HepG2 (cell line): ENCODE results near the gene NACC2. TPM values are rescaled to one million over a fixed set of nuclear protein-coding genes. Genes with fewer than 3 reads are reported as not detected.

Experiments used
- ATAC-seq: fragments of 200-7000 bp; cut with Tn5 transposase; 3 replicates; pipeline ENCODE4 v1.9.1; 2020; ENCODE audit warnings: mild to moderate bottlenecking, moderate library complexity
- BruUV-seq: library from RNA; stranded (reverse); fragments of 400-500 nt; replicated peaks from 2 replicates; lab custom pipeline; 2021; lab: Mats Ljungman, UMichigan
- CTCF ChIA-PET: fragments of 300-600 bp; formaldehyde crosslinking; extraction: SDS; loops from one replicate; lab custom pipeline; 2021; ENCODE audit warnings: low total read pairs, inconsistent platforms, low intra/inter-chr PET ratio; lab: Yijun Ruan, JAX
- POLR2A ChIA-PET: fragments of 350-600 bp; sonication (Branson Sonifier 250); formaldehyde crosslinking; loops from one replicate; lab custom pipeline; 2020; ENCODE audit warnings: antibody characterized with exemption, inconsistent platforms; lab: Yijun Ruan, JAX
- DNase-seq: peaks from one replicate; pipeline ENCODE4 v3.0.0-alpha.2; 2015; ENCODE audit warnings: low spot score
- FAIRE-seq: peaks from 3 replicates; lab custom pipeline; 2011; peaks lifted over from hg19 to GRCh38; lab: Jason Lieb, UNC
- H2AFZ ChIP-seq: one replicate; pipeline ENCODE4 v1.6.1; 2011; ENCODE audit warnings: low read length, inconsistent platforms
- H3K27ac ChIP-seq: fragments of 300-600 bp; 3 replicates; pipeline ENCODE4 v1.8.0; 2011; ENCODE audit warnings: mixed run types, mild to moderate bottlenecking, mixed read lengths, low read length, inconsistent platforms; ENCODE audit not compliant: insufficient read depth; ENCODE audit errors: extremely low read length
- H3K27me3 ChIP-seq, 2 experiments: fragments of 200-600 bp in 1 of 2; 2 replicates in 1 of 2; 3 replicates in 1 of 2; pipeline versions ENCODE4 v1.6.0 to v1.8.0; 2011; ENCODE audit warnings: low read length in 2 of 2, mild to moderate bottlenecking in 2 of 2, moderate library complexity in 2 of 2, inconsistent platforms in 1 of 2; ENCODE audit not compliant: insufficient read depth in 2 of 2, control insufficient read depth in 1 of 2
- H3K36me3 ChIP-seq, 2 experiments: fragments of 200-600 bp in 1 of 2; replicated peaks in 1 of 2; 2 replicates in 1 of 2; 3 replicates in 1 of 2; pipeline versions ENCODE4 v1.5.1 to v1.8.0; 2011; ENCODE audit warnings: low read length in 2 of 2, inconsistent platforms in 1 of 2; ENCODE audit not compliant: insufficient read depth in 2 of 2, control insufficient read depth in 1 of 2
- H3K4me1 ChIP-seq: 2 replicates; pipeline ENCODE4 v1.5.1; 2012; ENCODE audit warnings: low read length, inconsistent platforms; ENCODE audit not compliant: insufficient read depth
- H3K4me2 ChIP-seq: 2 replicates; pipeline ENCODE4 v1.6.0; 2011; ENCODE audit warnings: low read depth, low read length, inconsistent platforms
- H3K4me3 ChIP-seq, 3 experiments: fragments of 200-600 bp in 1 of 3; sonication (generic), shearing (Covaris generic) in 1 of 3; replicated peaks in 1 of 3; 2 replicates each; pipeline ENCODE4 v1.5.1; 2011 to 2016; ENCODE audit warnings: low read length in 3 of 3, inconsistent platforms in 2 of 3, low read depth in 2 of 3, mild to moderate bottlenecking in 2 of 3, control low read depth in 1 of 3, mixed read lengths in 1 of 3; ENCODE audit not compliant: insufficient read depth in 1 of 3
- H3K79me2 ChIP-seq: one replicate; pipeline ENCODE4 v1.6.1; 2011; ENCODE audit warnings: low read length, inconsistent platforms; ENCODE audit not compliant: insufficient read depth
- H3K9ac ChIP-seq: 2 replicates; pipeline ENCODE4 v1.6.0; 2011; ENCODE audit warnings: mild to moderate bottlenecking, low read depth, low read length, inconsistent platforms; ENCODE audit not compliant: insufficient read depth
- H3K9me3 ChIP-seq: 2 replicates; pipeline ENCODE4 v1.5.1; 2012; ENCODE audit warnings: mild to moderate bottlenecking, low read length
- H4K20me1 ChIP-seq: 2 replicates; pipeline ENCODE4 v1.6.0; 2011; ENCODE audit warnings: inconsistent platforms, mild to moderate bottlenecking, low read length, moderate library complexity; ENCODE audit not compliant: insufficient read depth
- FOXA1 ChIP-seq, 2 experiments: fragments of 450-650 bp in 1 of 2; sonication (generic) in 1 of 2; formaldehyde crosslinking in 1 of 2; IDR thresholded peaks; 2 replicates each; pipeline versions ENCODE4 v1.4.0 to v1.6.1; 2016 to 2020; ENCODE audit warnings: missing genetic modification reagents in 1 of 2
- HOXA7 ChIP-seq: sonication (generic); formaldehyde crosslinking; IDR thresholded peaks from 2 replicates; pipeline ENCODE4 v1.8.1; 2022; ENCODE audit warnings: mild to moderate bottlenecking, missing genetic modification reagents, moderate library complexity
- NR1H2 ChIP-seq: sonication (generic); formaldehyde crosslinking; IDR thresholded peaks from 2 replicates; pipeline ENCODE4 v1.8.1; 2022; ENCODE audit warnings: low read depth, missing genetic modification reagents, borderline replicate concordance
- NR2C2 ChIP-seq: sonication (generic); formaldehyde crosslinking; IDR thresholded peaks from 2 replicates; pipeline ENCODE4 v1.4.0; 2020; ENCODE audit warnings: missing genetic modification reagents, mild to moderate bottlenecking, moderate library complexity, borderline replicate concordance
- TOPORS ChIP-seq: sonication (generic); formaldehyde crosslinking; IDR thresholded peaks from 2 replicates; pipeline ENCODE4 v1.8.0; 2023; ENCODE audit warnings: mild to moderate bottlenecking, missing genetic modification reagents
- ZNF136 ChIP-seq: sonication (generic); formaldehyde crosslinking; IDR thresholded peaks from 2 replicates; pipeline ENCODE4 v1.8.1; 2022; ENCODE audit warnings: low read depth, mild to moderate bottlenecking, moderate library complexity, missing genetic modification reagents
- ZNF678 ChIP-seq: sonication (generic); formaldehyde crosslinking; IDR thresholded peaks from 2 replicates; pipeline ENCODE4 v1.4.0; 2020; ENCODE audit warnings: mild to moderate bottlenecking, missing genetic modification reagents
- ZNF781 ChIP-seq: sonication (generic); formaldehyde crosslinking; IDR thresholded peaks from 2 replicates; pipeline ENCODE4 v1.5.1; 2020; ENCODE audit warnings: borderline replicate concordance, mild to moderate bottlenecking, missing genetic modification reagents; ENCODE audit errors: not compliant biosample characterization
- WGBS: methylation state at CpG from one replicate; pipeline ENCODE4 v1.1.6; 2017; ENCODE audit warnings: low lambda C conversion rate; 5-methylcytosine and 5-hydroxymethylcytosine counted together
- in situ Hi-C: cut with HindIII; loops from 2 replicates; pipeline ENCODE4 v1.10.0; 2017; ENCODE audit warnings: low pct_unique_long_range_greater_than_20kb; ENCODE audit not compliant: extremely low pct_ligation_motif_present
- intact Hi-C: fragments of 100-400 bp; cut with micrococcal nuclease; formaldehyde crosslinking; loops from one replicate; pipeline ENCODE4 v1.10.0; 2022; ENCODE audit not compliant: unreplicated experiment
- polyA plus RNA-seq, 8 experiments: library from polyadenylated mRNA; depleted of rRNA in 3 of 8; stranded (reverse) in 7 of 8; unstranded in 1 of 8; fragments of >200 nt; fragmentation: Illumina TruSeq in 4 of 8; extraction: Trizol in 4 of 8; gene quantifications; 2 replicates each; pipeline versions ENCODE4 v1.2.1 to v1.2.3, GENCODE V29; 2011 to 2016; ENCODE audit warnings: low read depth in 4 of 8, missing spikeins in 1 of 8, mixed read lengths in 1 of 8; ENCODE audit not compliant: insufficient read depth in 1 of 8
- total RNA-seq, 5 experiments: library from RNA; depleted of rRNA; stranded (reverse); fragments of >200 nt; fragmentation: Illumina TruSeq; extraction: Trizol; gene quantifications; 2 replicates each; pipeline ENCODE4 v1.2.3, GENCODE V29; 2016; ENCODE audit warnings: low read depth in 1 of 5
- TF ChIP-seq, protein P1 (sequence below): sonication (generic); formaldehyde crosslinking; IDR thresholded peaks from 2 replicates; pipeline ENCODE4 v1.4.0; 2020; ENCODE audit warnings: missing genetic modification reagents

Gene NACC2
- total and polyA plus RNA-seq, 2 of the 13 experiments (the other 11 are each of a cell fraction or from before 2014, with no cell fraction given): 5.9 to 12.3 TPM

DNA sequence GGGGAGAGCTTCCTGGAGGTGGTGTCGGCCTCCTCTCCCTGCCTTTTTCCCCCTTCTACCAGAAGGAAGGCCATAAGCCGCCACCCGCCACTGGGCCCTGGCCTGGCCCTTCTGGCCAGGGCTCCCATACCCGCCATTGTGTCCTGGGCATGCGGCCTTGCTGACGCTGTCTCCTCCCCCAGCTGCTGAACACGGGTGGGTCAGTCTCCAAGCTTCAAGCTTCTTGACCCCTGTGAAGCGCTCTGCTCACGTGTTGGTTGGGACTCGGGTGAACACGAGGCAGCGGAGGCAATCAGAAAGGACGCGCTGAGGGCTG lies 109.7 kb downstream of the NACC2 start:
- H2AFZ ChIP-seq: no peak overlapping the region
- DNase-seq: no peak
- CTCF ChIA-PET: no interaction called here
- no peak for ATAC-seq
- TF ChIP-seq, protein P1, sequence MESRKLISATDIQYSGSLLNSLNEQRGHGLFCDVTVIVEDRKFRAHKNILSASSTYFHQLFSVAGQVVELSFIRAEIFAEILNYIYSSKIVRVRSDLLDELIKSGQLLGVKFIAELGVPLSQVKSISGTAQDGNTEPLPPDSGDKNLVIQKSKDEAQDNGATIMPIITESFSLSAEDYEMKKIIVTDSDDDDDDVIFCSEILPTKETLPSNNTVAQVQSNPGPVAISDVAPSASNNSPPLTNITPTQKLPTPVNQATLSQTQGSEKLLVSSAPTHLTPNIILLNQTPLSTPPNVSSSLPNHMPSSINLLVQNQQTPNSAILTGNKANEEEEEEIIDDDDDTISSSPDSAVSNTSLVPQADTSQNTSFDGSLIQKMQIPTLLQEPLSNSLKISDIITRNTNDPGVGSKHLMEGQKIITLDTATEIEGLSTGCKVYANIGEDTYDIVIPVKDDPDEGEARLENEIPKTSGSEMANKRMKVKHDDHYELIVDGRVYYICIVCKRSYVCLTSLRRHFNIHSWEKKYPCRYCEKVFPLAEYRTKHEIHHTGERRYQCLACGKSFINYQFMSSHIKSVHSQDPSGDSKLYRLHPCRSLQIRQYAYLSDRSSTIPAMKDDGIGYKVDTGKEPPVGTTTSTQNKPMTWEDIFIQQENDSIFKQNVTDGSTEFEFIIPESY (CRISPR knock-in tag): peak; percentile 62; the same call in 1 of the 2 replicates
- no peak for TF ChIP-seq ZNF136
- TF ChIP-seq, all 625 proteins: peak for 1
- H3K27me3 ChIP-seq: peaks cover 21 to 80% of the 10 kb centered on the region in 2 experiments
- intact Hi-C loops: no loop called here
- WGBS: 68% methylated on average over 6 of the region's 14 CpGs
- H3K79me2 ChIP-seq: no peaks in the 10 kb centered on the region
- no peaks in the 10 kb centered on the region for H3K9me3 ChIP-seq
- no peak overlapping the region for H3K27ac ChIP-seq
- no peaks in the 10 kb centered on the region for H3K36me3 ChIP-seq
- no peak overlapping the region for H3K4me3 ChIP-seq
- peaks cover 39% of the 10 kb centered on the region for H3K4me1 ChIP-seq
- 0 out of 2 replicates have a peak, but pooled peaks cover 2% of the 10 kb centered on the region for H4K20me1 ChIP-seq
- in situ Hi-C loops: loop anchor here (25.0 kb wide), 1 partner anchor 277 kb away; no protein-coding TSS in a partner anchor
- H3K9ac ChIP-seq: no peak overlapping the region
- BruUV-seq: no TSS peak
- FAIRE-seq: no peak
- POLR2A ChIA-PET: interaction anchor here (1.6 kb wide), 1 partner anchor 134 kb away, joined by 4 read pairs; no protein-coding TSS in a partner anchor
- no peak overlapping the region for H3K4me2 ChIP-seq

DNA sequence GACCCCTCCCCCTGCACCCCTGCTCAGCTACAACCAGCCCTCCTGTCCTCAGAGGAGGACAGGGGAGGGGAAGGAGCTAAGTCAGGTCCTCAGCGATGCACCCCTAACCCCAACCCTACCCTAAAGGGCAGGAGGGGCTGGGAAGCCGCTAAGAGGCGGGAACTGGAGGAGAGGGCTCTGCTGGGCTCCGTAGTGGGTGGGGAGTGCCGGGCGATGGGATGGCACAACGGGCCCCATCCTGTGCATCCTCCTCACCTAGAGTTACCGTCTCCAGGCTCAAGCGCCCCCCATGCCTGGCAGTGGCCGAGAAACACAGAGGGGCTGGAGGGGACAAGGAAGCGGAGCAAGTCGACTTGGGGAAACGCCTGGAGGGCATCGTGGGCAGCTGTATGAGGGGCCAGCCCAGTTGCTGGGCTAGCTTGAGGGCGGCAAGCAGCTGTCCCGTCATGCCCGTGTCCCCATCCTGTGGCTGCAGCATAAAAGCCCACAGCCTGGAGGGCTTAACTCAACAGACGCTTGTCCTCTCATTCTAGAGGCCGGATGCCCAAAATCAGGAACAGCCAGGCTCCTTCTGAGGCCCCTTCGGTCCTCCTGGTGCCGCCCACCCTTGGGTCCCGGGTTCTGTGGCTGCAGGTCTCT lies 110.9 kb downstream of the NACC2 start:
- BruUV-seq: no TSS peak
- TF ChIP-seq ZNF781 (no peak), HOXA7 (CRISPR knock-in tag) (no peak), ZNF678 (no peak), FOXA1 (IDR thresholded peaks at IDR 0.05) (no peak), FOXA1 (CRISPR knock-in tag; IDR thresholded peaks at IDR 0.05) (no peak), NR2C2 (CRISPR knock-in tag) (no peak), TOPORS (CRISPR knock-in tag) (no peak), NR1H2 (CRISPR knock-in tag) (no peak)
- no peaks in the 10 kb centered on the region for H3K79me2 ChIP-seq
- FAIRE-seq (no peak), DNase-seq (no peak), ATAC-seq (no peak)
- ChIA-PET CTCF (no interaction called here), POLR2A (no interaction called here)
- H3K27ac ChIP-seq: no peak overlapping the region
- intact Hi-C loops (no loop called here), in situ Hi-C loops (loop anchor here (25.0 kb wide), 1 partner anchor 278 kb away; no protein-coding TSS in a partner anchor)
- no peak overlapping the region for H3K4me3 ChIP-seq
- H3K27me3 ChIP-seq: peaks cover 25 to 87% of the 10 kb centered on the region in 2 experiments
- no peak overlapping the region for H2AFZ ChIP-seq
- H3K4me2 ChIP-seq: no peak overlapping the region
- H3K36me3 ChIP-seq: no peaks in the 10 kb centered on the region
- H3K4me1 ChIP-seq: peaks cover 27% of the 10 kb centered on the region
- H3K9ac ChIP-seq: no peak overlapping the region
- H4K20me1 ChIP-seq: 0 out of 2 replicates have a peak, but pooled peaks cover 2% of the 10 kb centered on the region
- whole genome bisulfite sequencing: 57% methylated on average over 12 of the region's 22 CpGs
- H3K9me3 ChIP-seq: no peaks in the 10 kb centered on the region
